ENCODE data around the gene PPP3CB. TPM values are rescaled to one million over a fixed set of nuclear protein-coding genes. Genes with fewer than 3 reads are reported as not detected.

The PPP3CB gene
- total RNA-seq, 2 donors from 2014 or later = 40.7 to 44.2 TPM

DNA sequence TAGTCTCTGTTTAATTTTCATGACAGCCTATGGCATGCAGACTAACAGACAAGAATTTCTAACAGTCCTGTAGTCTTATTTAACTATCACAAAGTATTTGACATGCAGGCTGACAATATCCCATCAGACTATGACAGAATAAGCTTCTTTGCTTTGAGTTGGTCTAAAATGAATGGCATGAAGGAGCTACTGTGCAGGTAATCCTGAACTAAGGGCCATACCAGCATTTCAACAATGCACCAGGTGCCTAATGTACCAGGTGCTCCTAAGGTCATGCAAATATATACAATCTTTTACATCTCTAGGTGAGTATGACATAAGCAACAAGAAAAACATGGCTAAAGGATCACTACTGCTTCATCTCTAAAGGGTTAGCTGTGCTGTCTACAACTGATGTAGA is 48.9 kb downstream of the PPP3CB start:
- TF ChIP-seq, protein P1, sequence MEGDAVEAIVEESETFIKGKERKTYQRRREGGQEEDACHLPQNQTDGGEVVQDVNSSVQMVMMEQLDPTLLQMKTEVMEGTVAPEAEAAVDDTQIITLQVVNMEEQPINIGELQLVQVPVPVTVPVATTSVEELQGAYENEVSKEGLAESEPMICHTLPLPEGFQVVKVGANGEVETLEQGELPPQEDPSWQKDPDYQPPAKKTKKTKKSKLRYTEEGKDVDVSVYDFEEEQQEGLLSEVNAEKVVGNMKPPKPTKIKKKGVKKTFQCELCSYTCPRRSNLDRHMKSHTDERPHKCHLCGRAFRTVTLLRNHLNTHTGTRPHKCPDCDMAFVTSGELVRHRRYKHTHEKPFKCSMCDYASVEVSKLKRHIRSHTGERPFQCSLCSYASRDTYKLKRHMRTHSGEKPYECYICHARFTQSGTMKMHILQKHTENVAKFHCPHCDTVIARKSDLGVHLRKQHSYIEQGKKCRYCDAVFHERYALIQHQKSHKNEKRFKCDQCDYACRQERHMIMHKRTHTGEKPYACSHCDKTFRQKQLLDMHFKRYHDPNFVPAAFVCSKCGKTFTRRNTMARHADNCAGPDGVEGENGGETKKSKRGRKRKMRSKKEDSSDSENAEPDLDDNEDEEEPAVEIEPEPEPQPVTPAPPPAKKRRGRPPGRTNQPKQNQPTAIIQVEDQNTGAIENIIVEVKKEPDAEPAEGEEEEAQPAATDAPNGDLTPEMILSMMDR (IDR thresholded peaks at IDR 0.05) = no peak
- H3K36me3 ChIP-seq = peaks cover 22% of the 10 kb centered on the region
- H3K27me3 ChIP-seq = no peaks in the 10 kb centered on the region
- peaks cover 0 to 8% of the 10 kb centered on the region in 2 donors for H3K4me1 ChIP-seq
- no peak overlapping the region for H3K27ac ChIP-seq
- H3K4me3 ChIP-seq = no peak overlapping the region
- no peak for DNase-seq (ENCODE audit: low spot score)
- no peaks in the 10 kb centered on the region for H3K9me3 ChIP-seq

DNA sequence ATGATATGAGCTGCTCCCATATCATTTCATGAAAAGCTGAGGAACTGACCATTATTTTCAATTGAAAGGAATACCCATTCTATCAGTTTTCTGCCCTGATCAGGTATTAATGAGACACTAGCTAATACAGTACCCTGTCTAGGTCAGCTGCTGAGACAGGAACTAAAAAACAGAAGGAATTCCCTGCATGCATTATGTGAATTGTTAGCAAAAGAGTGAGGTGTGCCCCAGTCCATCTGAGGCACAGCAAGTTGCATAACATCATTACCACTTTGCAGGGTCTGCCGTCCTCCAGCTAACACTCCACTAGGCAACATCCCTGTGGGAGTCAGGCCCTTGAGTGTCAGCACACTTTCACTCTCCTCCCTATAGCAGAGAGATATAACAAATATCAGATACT is 51.4 kb downstream of the PPP3CB start:
- H3K4me3 ChIP-seq = no peak overlapping the region
- H3K36me3 ChIP-seq = peaks cover 22% of the 10 kb centered on the region
- peaks cover 0 to 8% of the 10 kb centered on the region in 2 donors for H3K4me1 ChIP-seq
- TF ChIP-seq, protein P1 (IDR thresholded peaks at IDR 0.05) = no peak
- H3K27me3 ChIP-seq = no peaks in the 10 kb centered on the region
- H3K9me3 ChIP-seq = no peaks in the 10 kb centered on the region
- no peak for DNase-seq (ENCODE audit: low spot score)
- no peak overlapping the region for H3K27ac ChIP-seq

DNA sequence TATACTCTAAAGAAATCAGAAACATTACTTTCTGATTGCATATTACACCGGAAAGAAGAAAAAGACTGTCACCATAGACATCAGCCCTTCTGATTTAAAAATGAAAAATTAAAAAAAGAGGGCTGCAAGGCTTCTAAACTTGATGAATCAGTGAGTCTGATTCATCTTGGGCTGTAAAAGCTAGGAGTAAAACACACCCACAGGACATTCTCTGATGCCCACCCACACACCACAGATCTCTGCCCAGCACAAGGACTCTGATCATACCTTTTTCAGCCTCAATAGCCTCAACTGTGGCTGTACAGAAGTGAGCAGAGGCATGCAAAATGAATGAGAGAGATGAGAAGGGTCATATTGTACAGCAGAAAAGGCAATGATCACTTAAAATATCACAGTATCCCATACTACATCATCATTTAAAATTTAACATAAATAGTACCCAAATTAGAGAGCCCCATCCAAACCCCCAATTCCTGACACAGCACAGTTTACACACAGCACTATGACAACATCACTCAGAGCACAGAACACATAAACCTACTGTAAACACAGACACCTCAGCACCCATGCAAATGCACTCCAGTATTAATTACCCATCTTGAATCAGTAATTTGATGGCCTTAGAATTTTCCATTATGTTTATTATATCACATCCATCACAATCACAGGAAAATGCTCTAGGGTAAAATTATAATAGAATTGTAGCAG is 56.1 kb downstream of the PPP3CB start:
- Histone ChIP-seq H3K36me3 (peaks cover 23% of the 10 kb centered on the region), H3K27me3 (no peaks in the 10 kb centered on the region), H3K27ac (no peak overlapping the region), H3K9me3 (no peaks in the 10 kb centered on the region), H3K4me1 (peaks cover 0 to 5% of the 10 kb centered on the region in 2 donors), H3K4me3 (no peak overlapping the region)
- TF ChIP-seq, protein P1 (IDR thresholded peaks at IDR 0.05) = no peak
- no peak for DNase-seq (ENCODE audit: low spot score)

DNA sequence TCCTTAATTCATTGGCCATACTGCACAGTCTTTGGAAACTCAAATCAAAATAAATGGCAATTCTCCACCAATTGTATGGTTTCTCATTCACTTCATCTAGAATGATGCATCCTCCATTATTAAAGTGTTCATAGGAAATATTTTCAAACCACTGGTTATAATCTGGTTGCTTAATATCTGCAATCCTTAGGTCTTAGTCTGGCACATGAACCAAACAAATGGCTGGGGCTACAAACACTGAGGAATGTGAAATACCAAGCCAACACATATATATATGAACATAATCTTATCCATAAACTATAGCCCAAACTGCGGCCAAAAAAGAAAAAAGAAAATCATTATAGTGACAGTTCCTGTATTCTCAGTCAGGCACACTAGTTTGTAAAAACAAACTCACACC is 56.8 kb downstream of the PPP3CB start:
- H3K9me3 ChIP-seq = no peaks in the 10 kb centered on the region
- H3K4me3 ChIP-seq = no peak overlapping the region
- no peaks in the 10 kb centered on the region for H3K27me3 ChIP-seq
- H3K36me3 ChIP-seq = peaks cover 17% of the 10 kb centered on the region
- no peak overlapping the region for H3K27ac ChIP-seq
- TF ChIP-seq, protein P1 (IDR thresholded peaks at IDR 0.05) = no peak
- peaks cover 0 to 5% of the 10 kb centered on the region in 2 donors for H3K4me1 ChIP-seq
- no peak for DNase-seq (ENCODE audit: low spot score)

DNA sequence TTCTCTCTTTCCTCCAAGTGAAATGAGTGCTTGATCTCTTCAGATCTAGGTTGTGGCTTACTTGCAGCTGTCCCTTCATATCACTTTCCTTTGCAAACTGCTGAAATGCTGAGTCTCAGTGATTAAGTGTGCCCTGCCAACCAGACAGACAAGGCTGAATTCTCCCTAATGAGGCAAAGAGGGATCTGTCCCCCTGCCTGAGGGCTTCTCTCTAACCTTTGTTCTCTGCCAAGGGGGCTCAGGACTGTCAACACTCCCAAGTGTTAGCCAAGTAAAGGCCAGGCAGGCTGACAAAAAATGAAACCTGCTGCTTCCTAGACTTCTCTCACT is 62.3 kb downstream of the PPP3CB start, which contains the start of gene MSS51:
TSS of gene MSS51 (minus strand) at position 24 of the 330 bp plus-strand sequence. CDS start 5,277 bp downstream, outside the sequence.
- TF ChIP-seq, protein P1 (IDR thresholded peaks at IDR 0.05) = no peak
- no peak within 1 kb of the TSS for H3K4me3 ChIP-seq
- H3K27ac ChIP-seq = peak within 1 kb of the TSS in 1 of 2 donors; percentile 25
- peaks cover 17% of the 10 kb centered on the region for H3K36me3 ChIP-seq
- no peaks in the 10 kb centered on the region for H3K27me3 ChIP-seq
- DNase-seq (ENCODE audit: low spot score) = no peak
- H3K9me3 ChIP-seq = no peaks in the 10 kb centered on the region
- no peaks in the 10 kb centered on the region for H3K4me1 ChIP-seq

All from right atrium auricular region (tissue), 2 donors.